Upper lobe of left lung (tissue), 4 donors: Measurements from ENCODE around the gene ZNF576.

ENCODE experiments used
- CTCF ChIP-seq, 6 experiments: fragments of 450-650 bp in 4 of 6; fragments of 200-600 bp in 2 of 6; sonication (generic) in 2 of 6; IDR thresholded peaks; one replicate each; pipeline ENCODE4 v1.5.1; 2016 to 2019; ENCODE audit warnings: antibody characterized with exemption in 6 of 6
- EP300 ChIP-seq, 4 donors: sonication (generic); formaldehyde crosslinking; IDR thresholded peaks; one replicate each; pipeline ENCODE4 v1.5.1; 2017; ENCODE audit warnings: antibody characterized with exemption in 4 of 4, control low read depth in 2 of 4
- POLR2A ChIP-seq, 4 donors: fragments of 450-650 bp; IDR thresholded peaks; one replicate each; pipeline ENCODE4 v1.5.1; 2016 to 2017; ENCODE audit warnings: antibody characterized with exemption in 4 of 4, mild to moderate bottlenecking in 2 of 4

DNA sequence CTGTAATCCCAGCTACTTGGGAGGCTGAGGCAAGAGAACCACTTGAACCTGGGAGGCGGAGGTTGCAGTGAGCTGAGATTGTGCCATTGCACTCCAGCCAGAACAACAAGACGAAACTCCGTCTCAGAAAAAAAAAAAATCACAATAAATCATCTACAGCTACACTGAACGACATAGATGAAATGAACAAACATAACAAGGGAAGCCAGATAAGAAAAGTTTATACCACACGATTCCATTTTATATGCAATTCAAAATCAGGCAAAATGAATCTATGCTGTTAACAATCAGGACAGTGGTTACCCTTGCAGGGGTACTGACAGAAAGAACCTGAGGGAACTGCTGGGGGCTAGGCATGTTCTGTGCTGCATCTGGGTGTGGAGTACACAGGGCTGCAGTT lies 26.7 kb upstream of the ZNF576 start:
- TF ChIP-seq CTCF (IDR thresholded peaks at IDR 0.05) (no peak), EP300 (IDR thresholded peaks at IDR 0.05) (no peak), POLR2A (IDR thresholded peaks at IDR 0.05) (no peak)
